GM19351 (cell line): ENCODE results near the gene MMAA.
"Not testable (repeated sequence)": the region's sequence is repeated elsewhere in the genome, so short reads cannot be mapped to it uniquely, and the experiment has no call there.

Experiments
- ATAC-seq: cut with Tn5 transposase; IDR thresholded peaks from one replicate; pipeline ENCODE4 v1.9.1; 2021; ENCODE audit warnings: mild to moderate bottlenecking, moderate library complexity; ENCODE audit not compliant: unreplicated experiment

MMAA gene

GRCh38 chr4:145618932-145619638 is at the start of gene MMAA:
MMAA (plus strand) TSS chr4:145619385; CDS start chr4:145639140, 19,755 bp downstream.
- ATAC-seq: peak; percentile 86

GRCh38 chr4:145574546-145574945 is 44.6 kb upstream of the MMAA start:
- ATAC-seq: not testable (repeated sequence)

GRCh38 chr4:145580906-145581305 is 38.3 kb upstream of the MMAA start:
- ATAC-seq: no peak

- no peak for ATAC-seq
Measured at GRCh38 chr4:145583191-145584055, 35.8 kb upstream of the MMAA start.

- no peak for ATAC-seq
Measured at GRCh38 chr4:145587088-145587754, 32.0 kb upstream of the MMAA start.

GRCh38 chr4:145589381-145589780 is 29.8 kb upstream of the MMAA start:
- ATAC-seq: not testable (repeated sequence)

GRCh38 chr4:145589916-145590702 is 29.1 kb upstream of the MMAA start:
- ATAC-seq: no peak

- no peak for ATAC-seq
Measured at GRCh38 chr4:145602129-145602760, 16.9 kb upstream of the MMAA start.

GRCh38 chr4:145605941-145606340 is 13.2 kb upstream of the MMAA start:
- no peak for ATAC-seq

GRCh38 chr4:145609481-145610427 is 9.4 kb upstream of the MMAA start:
- ATAC-seq: peak; percentile 94

- ATAC-seq: no peak
Measured at GRCh38 chr4:145613566-145614232, 5.5 kb upstream of the MMAA start.

- ATAC-seq: no peak
Measured at GRCh38 chr4:145614233-145614610, 5.0 kb upstream of the MMAA start.

GRCh38 chr4:145618210-145618931 is 814 bp upstream of the MMAA start:
- ATAC-seq: no peak

GRCh38 chr4:145619639-145619996 is 433 bp downstream of the MMAA start:
- peak; percentile 43 for ATAC-seq

GRCh38 chr4:145622067-145622466 is 2.9 kb downstream of the MMAA start:
- ATAC-seq: not testable (repeated sequence)

- no peak for ATAC-seq
Measured at GRCh38 chr4:145623831-145624230, 4.6 kb downstream of the MMAA start.

GRCh38 chr4:145625677-145626622 is 6.8 kb downstream of the MMAA start:
- no peak for ATAC-seq
